Measurements from ENCODE around the gene DYNLT4.
A peak's percentile ranks its signal among the peaks of the same experiment; 100 is the strongest.
"Not testable (repeated sequence)": the region's sequence is repeated elsewhere in the genome, so short reads cannot be mapped to it uniquely, and the experiment has no call there.

Gene DYNLT4

GRCh38 chr1:44786841-44787426, 20.2 kb downstream of the DYNLT4 start:
- no peak for DNase-seq

GRCh38 chr1:44786138-44786840, 20.9 kb downstream of the DYNLT4 start:
- DNase-seq: no peak

GRCh38 chr1:44785501-44786137, 21.5 kb downstream of the DYNLT4 start:
- no peak for DNase-seq

GRCh38 chr1:44785029-44785380, 22.1 kb downstream of the DYNLT4 start:
- DNase-seq: no peak

GRCh38 chr1:44784094-44785028, 22.8 kb downstream of the DYNLT4 start:
- DNase-seq: no peak

GRCh38 chr1:44783697-44784093, 23.5 kb downstream of the DYNLT4 start:
- DNase-seq: no peak

- no peak for DNase-seq
Measured at GRCh38 chr1:44780583-44781121, 26.5 kb downstream of the DYNLT4 start.

GRCh38 chr1:44778705-44779576, 28.2 kb downstream of the DYNLT4 start:
- DNase-seq: no peak

- no peak for DNase-seq
Measured at GRCh38 chr1:44777969-44778635, 29.0 kb downstream of the DYNLT4 start.

GRCh38 chr1:44777547-44777946, 29.6 kb downstream of the DYNLT4 start:
- no peak for DNase-seq

GRCh38 chr1:44776730-44777068, 30.5 kb downstream of the DYNLT4 start:
- DNase-seq: no peak

GRCh38 chr1:44775930-44776729, 31.0 kb downstream of the DYNLT4 start:
- no peak for DNase-seq

- peak; percentile 93 for DNase-seq
Measured at GRCh38 chr1:44775078-44775929, 31.8 kb downstream of the DYNLT4 start, which contains the start of gene RPS8. Gene RPS8 (plus strand): TSS chr1:44775540. CDS start chr1:44775597, 57 bp downstream.

- not testable (repeated sequence) for DNase-seq
Measured at GRCh38 chr1:44766421-44766820, 40.7 kb downstream of the DYNLT4 start.

GRCh38 chr1:44760876-44761275, 46.3 kb downstream of the DYNLT4 start:
- no peak for DNase-seq

GRCh38 chr1:44759077-44759476, 48.1 kb downstream of the DYNLT4 start:
- no peak for DNase-seq

- no peak for DNase-seq
Measured at GRCh38 chr1:44757420-44757819, 49.7 kb downstream of the DYNLT4 start.

All from NCI-H1105 treated with DMSO at 0.1 percent for 48 hours (cell line).